GM21528 (cell line): ENCODE results near the gene FHIT.
"Not testable (repeated sequence)": the region's sequence is repeated elsewhere in the genome, so short reads cannot be mapped to it uniquely, and the experiment has no call there.

Experiments used
- ATAC-seq: cut with Tn5 transposase; IDR thresholded peaks from one replicate; pipeline ENCODE4 v1.9.1; 2021; ENCODE audit warnings: mild to moderate bottlenecking, moderate library complexity; ENCODE audit not compliant: unreplicated experiment, low FRiP score

Gene FHIT

GRCh38 chr3:59809710-59810444 lies 1441.4 kb downstream of the FHIT start:
- no peak for ATAC-seq

DNA sequence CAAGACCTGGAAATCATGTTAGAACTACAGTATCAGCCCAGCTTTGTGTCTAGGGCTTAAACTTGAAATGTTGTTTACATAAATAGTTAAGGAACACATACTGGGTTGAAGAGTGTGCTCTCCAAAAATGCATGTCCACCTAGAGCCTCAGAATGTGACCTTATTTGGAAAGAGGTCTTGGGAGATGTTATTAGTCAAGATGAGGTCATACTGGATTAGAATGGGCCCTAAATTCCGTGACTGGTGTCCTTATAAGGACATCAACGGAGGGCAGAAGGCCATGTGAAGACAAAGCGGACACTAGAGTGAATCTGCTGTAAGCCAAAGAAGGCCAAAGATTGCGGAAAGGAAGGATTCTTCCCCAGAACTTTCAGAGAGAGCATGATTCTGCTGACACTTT lies 1442.2 kb downstream of the FHIT start:
- ATAC-seq = no peak

GRCh38 chr3:59808446-59808845 lies 1442.8 kb downstream of the FHIT start:
- no peak for ATAC-seq

DNA sequence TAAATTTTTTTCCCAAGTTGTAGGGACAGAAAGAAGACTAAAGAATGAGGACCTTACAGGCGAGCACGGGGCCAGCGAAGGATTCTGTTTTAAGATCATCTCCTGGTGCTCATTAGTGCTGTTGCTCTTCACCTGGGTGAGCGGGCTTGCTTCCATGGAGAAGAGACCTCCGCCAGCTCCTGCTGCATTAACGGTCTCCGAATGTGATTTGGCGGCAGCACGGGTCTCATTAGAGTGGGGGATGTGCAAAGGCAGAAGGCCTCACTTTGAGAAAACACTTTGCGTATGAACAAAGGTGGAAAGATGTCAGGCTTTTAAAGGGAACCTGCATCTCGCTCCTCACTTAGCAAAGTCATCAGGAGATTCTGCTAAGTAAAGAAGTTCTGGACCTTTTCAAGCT lies 1448.0 kb downstream of the FHIT start:
- no peak for ATAC-seq

DNA sequence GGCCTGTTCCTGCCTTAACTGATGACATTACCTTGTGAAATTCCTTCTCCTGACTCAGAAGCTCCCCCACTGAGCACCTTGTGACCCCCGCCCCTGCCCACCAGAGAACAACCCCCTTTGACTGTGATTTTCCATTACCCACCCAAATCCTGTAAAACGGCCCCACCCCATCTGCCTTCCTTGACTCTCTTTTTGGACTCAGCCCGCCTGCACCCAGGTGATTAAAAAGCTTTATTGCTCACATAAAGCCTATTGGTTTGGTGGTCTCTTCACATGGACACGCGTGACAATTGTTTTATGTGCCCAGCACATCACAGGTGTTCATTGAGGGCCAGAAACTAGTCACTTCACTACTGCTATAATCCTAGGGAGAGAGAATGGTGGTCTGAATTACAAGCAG lies 1448.8 kb downstream of the FHIT start:
- not testable (repeated sequence) for ATAC-seq

- ATAC-seq = no peak
These were observed 1449.2 kb downstream of the FHIT start for GRCh38 chr3:59802045-59802444.

GRCh38 chr3:59800481-59800880 lies 1450.8 kb downstream of the FHIT start:
- ATAC-seq = no peak

DNA sequence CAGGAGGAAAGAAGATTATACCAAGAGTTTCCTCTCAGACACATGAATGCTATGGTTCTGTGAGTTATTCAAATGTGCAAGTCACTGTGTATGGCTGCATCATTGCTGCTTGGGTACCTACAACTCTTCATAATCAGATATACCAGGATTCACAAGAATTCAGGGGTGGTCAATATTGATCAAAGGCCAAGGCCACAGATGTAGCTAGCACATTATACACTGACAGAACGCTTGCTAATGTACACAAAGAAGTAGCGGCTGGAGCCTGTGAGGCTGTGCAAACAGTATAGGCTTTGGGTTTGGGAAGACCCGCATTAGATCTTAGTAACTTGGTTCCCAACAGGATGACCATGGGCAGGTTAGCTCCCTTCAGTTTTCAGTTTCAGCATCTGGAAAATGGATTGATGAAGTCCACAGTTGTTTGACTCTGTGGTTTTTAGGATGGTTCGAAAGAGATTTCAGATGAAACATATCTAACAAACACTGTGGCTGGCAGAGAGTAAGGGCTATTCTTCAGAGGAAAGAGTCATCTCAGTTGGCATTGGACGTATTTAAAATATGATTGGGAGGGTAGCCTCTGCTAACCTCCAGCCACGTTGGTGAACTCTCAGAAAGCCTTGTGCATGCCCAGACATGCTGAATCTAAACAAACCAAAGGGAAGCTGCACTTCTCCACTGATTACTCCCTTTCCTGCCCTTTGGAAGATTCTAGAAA lies 1452.7 kb downstream of the FHIT start:
- ATAC-seq = no peak

DNA sequence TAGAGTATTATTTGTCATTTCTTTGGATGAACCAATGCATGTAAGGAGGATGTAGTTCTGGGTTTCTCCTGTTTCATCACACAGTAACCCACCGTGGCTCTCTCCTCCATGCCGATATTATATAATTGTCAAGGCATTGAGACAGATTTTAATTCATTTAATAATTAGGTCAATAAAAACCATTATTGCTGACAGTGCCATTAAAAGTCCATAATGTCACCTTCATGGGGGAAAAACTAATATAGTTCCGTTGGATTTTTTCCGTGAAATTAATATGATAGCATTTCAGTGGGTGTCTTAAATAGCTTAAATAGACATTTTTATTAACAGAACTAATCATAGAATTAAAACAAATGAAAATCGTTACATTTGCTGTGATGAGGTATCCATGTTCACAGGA lies 1453.7 kb downstream of the FHIT start:
- ATAC-seq = no peak

GRCh38 chr3:59796456-59796855 lies 1454.8 kb downstream of the FHIT start:
- no peak for ATAC-seq

DNA sequence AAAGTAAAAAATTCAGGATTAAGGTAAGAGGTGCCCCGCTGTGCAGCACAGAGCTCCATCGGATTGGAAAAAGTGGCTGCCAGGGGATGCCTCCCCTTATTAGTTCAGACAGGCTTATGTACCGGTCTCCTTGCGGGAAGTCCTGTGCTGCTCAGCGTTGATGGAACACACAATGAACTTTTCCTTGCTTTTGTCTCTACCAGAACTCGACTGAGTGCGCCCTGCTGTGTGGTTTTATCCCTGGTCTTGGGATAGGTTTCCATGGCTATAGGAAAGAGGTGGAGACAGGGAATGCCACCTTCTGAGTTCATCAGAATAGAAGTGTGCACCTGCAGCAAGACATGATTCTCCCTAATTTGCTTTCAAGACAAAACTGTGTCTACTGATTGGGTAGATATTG lies 1455.5 kb downstream of the FHIT start:
- ATAC-seq = no peak

- no peak for ATAC-seq
These were observed 1457.3 kb downstream of the FHIT start for GRCh38 chr3:59793976-59794375.

GRCh38 chr3:59791774-59792308 lies 1459.4 kb downstream of the FHIT start:
- no peak for ATAC-seq

DNA sequence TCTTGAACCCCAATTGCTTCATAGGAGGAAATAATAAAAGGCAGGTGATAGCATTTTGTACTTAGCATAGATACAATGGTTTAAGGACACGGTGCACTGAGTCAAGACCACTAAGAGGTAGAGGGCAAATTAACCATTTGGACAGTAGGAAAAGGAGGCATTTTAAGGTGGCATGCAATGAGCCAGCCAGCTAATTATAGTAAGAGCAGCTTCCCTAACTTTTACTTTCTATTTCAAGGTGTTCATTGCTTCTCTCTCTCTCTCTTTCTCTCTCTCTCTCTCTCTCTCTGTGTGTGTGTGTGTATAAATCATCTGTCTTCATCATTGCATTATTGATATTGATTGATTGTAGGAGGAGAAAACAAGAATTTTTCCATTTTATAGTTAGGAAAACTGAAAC lies 1461.0 kb downstream of the FHIT start:
- ATAC-seq = no peak

- no peak for ATAC-seq
These were observed 1462.5 kb downstream of the FHIT start for GRCh38 chr3:59788801-59789200.

DNA sequence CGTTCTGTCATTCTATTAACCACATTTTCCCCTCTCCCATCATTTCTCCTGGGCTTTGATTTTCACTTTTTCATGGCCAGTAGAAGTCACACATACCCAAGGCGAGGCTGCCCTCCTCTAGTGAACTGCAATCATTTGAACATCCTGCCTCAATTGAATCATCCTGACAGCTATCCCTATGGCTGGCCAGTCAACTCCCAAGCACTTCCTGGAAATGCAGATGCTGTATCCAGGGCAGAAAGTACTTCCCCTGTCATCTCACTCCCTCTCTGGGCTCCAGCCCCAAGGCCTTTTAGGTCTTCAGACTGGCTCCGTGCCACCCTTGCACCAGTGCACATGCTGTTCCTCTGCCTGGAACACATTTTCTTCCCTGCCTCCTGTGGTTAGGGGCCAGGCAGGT lies 1463.1 kb downstream of the FHIT start:
- ATAC-seq = no peak

DNA sequence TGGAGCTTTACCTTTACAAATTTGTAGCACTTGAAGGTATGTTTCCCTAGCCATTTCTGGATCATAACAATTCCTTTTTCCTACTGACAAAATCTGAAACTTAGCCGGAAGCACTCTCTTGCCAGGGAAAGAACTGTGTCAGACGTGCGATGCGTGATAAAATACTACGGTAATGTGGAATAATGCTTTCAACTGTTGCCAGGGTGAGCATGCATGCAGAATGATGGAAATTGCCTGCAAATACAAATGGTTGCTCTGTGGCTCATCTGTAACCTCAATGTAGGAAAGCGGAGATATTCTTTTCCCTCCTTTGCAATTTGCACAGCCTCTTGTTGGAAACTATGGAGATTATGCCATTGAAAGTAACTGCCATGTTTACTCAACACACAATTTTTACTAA lies 1464.9 kb downstream of the FHIT start:
- ATAC-seq = no peak

DNA sequence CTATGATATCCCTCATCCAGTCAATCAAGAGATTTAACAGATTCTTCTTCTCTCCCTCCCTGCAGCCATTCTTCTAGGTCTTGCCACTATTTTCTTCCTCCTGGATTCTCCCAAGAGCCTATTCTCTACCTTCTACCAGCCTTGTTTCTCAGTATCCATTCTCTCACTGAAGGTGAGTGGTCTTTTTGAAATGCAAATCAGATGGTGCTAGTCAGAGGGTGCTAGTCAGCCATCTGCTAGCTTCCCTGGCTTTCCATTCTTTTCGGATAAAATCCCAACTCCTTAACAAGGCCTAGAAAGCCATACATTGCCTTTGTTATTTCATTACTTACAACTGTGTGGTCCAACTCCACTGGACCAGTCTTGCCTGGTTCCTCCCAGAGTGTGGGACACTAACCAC lies 1467.1 kb downstream of the FHIT start:
- no peak for ATAC-seq

GRCh38 chr3:59783468-59783988 lies 1467.7 kb downstream of the FHIT start:
- ATAC-seq = no peak

- ATAC-seq = no peak
These were observed 1468.6 kb downstream of the FHIT start for GRCh38 chr3:59782664-59783063.

GRCh38 chr3:59780209-59780608 lies 1471.0 kb downstream of the FHIT start:
- no peak for ATAC-seq

DNA sequence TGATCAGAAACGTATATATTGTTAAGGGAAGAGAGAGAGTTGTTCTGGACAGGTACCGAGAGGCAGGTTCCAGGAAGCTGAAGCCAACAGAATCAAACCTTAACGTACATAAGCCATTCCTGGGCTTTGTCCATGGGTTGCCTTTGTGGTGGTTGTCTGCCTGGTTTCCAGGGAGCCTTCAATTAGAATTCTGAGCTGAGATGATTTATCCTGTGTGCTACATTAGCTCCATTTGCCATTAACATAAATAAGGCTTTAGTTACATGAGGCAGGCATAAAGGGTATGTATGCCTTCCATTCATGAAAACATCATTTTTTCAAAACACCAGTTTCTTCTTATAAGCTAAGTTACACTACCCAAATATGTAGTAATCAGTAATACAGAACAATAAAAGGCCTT lies 1472.0 kb downstream of the FHIT start:
- ATAC-seq = no peak
